Activated T-cell treated with anti-CD3 and anti-CD28 coated beads, Interleukin-2, amount 50 U/mL, for 72 hours (primary cell): ENCODE data around the gene IL17RE. TPM values are rescaled to one million over a fixed set of nuclear protein-coding genes. Genes with fewer than 3 reads are reported as not detected.

Source experiments
- ATAC-seq, 2 donors: fragments of 150-1000 bp; cut with Tn5 transposase; replicated peaks in 1 of 2; 2 replicates each; pipeline ENCODE4 v1.10.0; 2021; ENCODE audit warnings: moderate library complexity in 2 of 2, mild to moderate bottlenecking in 1 of 2
- DNase-seq, 2 donors: peaks; one replicate each; pipeline ENCODE4 v3.0.0; 2021 to 2022; ENCODE audit warnings: mixed read lengths in 1 of 2
- H3K27ac Mint-ChIP-seq: one replicate; pipeline ENCODE4 v1.8.0; 2022; ENCODE audit warnings: mild to moderate bottlenecking, moderate library complexity, mixed read lengths
- H3K27me3 Mint-ChIP-seq: one replicate; pipeline ENCODE4 v1.8.0; 2022; ENCODE audit warnings: low read depth, mixed read lengths
- H3K36me3 Mint-ChIP-seq, 2 donors: one replicate each; pipeline ENCODE4 v1.8.0; 2022; ENCODE audit warnings: mixed read lengths in 2 of 2, mild to moderate bottlenecking in 1 of 2; ENCODE audit not compliant: insufficient read depth in 2 of 2
- H3K4me1 Mint-ChIP-seq: one replicate; pipeline ENCODE4 v1.8.0; 2022; ENCODE audit warnings: low read depth, mixed read lengths
- H3K4me3 Mint-ChIP-seq, 2 donors: one replicate each; pipeline ENCODE4 v1.8.0; 2022; ENCODE audit warnings: mild to moderate bottlenecking in 2 of 2, mixed read lengths in 2 of 2, moderate library complexity in 2 of 2
- H3K9me3 Mint-ChIP-seq, 2 donors: one replicate each; pipeline ENCODE4 v1.8.0; 2022; ENCODE audit warnings: mixed read lengths in 2 of 2
- total RNA-seq, 2 donors: library from RNA; stranded (reverse); gene quantifications; one replicate each; pipeline ENCODE4 v1.2.3, GENCODE V29; 2022

IL17RE gene
- total RNA-seq, 2 donors from 2014 or later = 0.94 to 5.5 TPM

GRCh38 chr3:9949626-9950025 is 47.0 kb downstream of the IL17RE start:
- Mint-ChIP-seq H3K27ac (no peak overlapping the region), H3K4me3 (no peak overlapping the region), H3K4me1 (peaks cover 22% of the 10 kb centered on the region), H3K27me3 (no peaks in the 10 kb centered on the region), H3K36me3 (peaks cover 0 to 5% of the 10 kb centered on the region in 2 donors), H3K9me3 (no peaks in the 10 kb centered on the region)
- no peak for DNase-seq
- no peak for ATAC-seq

- peaks cover 0 to 4% of the 10 kb centered on the region in 2 donors for H3K36me3 Mint-ChIP-seq
- peaks cover 19% of the 10 kb centered on the region for H3K4me1 Mint-ChIP-seq
- H3K27ac Mint-ChIP-seq = peak overlapping the region; percentile 74
- ATAC-seq (peak; percentile 10 to 23), DNase-seq (peak; percentile 33 to 40)
- no peaks in the 10 kb centered on the region for H3K27me3 Mint-ChIP-seq
- H3K9me3 Mint-ChIP-seq = no peaks in the 10 kb centered on the region
- H3K4me3 Mint-ChIP-seq = peak overlapping the region; percentile 92 to 94
Observed at GRCh38 chr3:9951126-9951525, 48.5 kb downstream of the IL17RE start.

- Mint-ChIP-seq H3K4me1 (peaks cover 17% of the 10 kb centered on the region), H3K9me3 (no peaks in the 10 kb centered on the region), H3K27ac (peak overlapping the region; percentile 74), H3K27me3 (no peaks in the 10 kb centered on the region), H3K36me3 (peaks cover 0 to 3% of the 10 kb centered on the region in 2 donors), H3K4me3 (peak overlapping the region; percentile 92 to 94)
- no peak for DNase-seq
- peak; percentile 31 to 37 for ATAC-seq
Observed at GRCh38 chr3:9951598-9951961, 48.9 kb downstream of the IL17RE start.

- DNase-seq (peak; percentile 72 to 76), ATAC-seq (peak; percentile 86 to 87)
- Mint-ChIP-seq H3K4me1 (peaks cover 17% of the 10 kb centered on the region), H3K36me3 (peaks cover 0 to 3% of the 10 kb centered on the region in 2 donors), H3K9me3 (no peaks in the 10 kb centered on the region), H3K27ac (peak within 1 kb of the TSS; percentile 74), H3K27me3 (no peaks in the 10 kb centered on the region), H3K4me3 (peak within 1 kb of the TSS; percentile 92 to 94)
Observed at GRCh38 chr3:9951962-9952805, 49.5 kb downstream of the IL17RE start, which contains the start of gene PRRT3. TSS of gene PRRT3 (minus strand) at chr3:9952408. CDS start at chr3:9950115, 2,293 bp downstream.

- Mint-ChIP-seq H3K27ac (no peak overlapping the region), H3K4me3 (no peak overlapping the region), H3K27me3 (no peaks in the 10 kb centered on the region), H3K36me3 (peaks cover 0 to 3% of the 10 kb centered on the region in 2 donors), H3K4me1 (peaks cover 17% of the 10 kb centered on the region), H3K9me3 (no peaks in the 10 kb centered on the region)
- ATAC-seq = no peak
- no peak for DNase-seq
Observed at GRCh38 chr3:9955067-9955502, 52.4 kb downstream of the IL17RE start.

GRCh38 chr3:9955611-9956352 is 53.1 kb downstream of the IL17RE start:
- Mint-ChIP-seq H3K36me3 (peaks cover 0 to 3% of the 10 kb centered on the region in 2 donors), H3K9me3 (no peaks in the 10 kb centered on the region), H3K27ac (peak overlapping the region; percentile 20), H3K27me3 (no peaks in the 10 kb centered on the region), H3K4me1 (peaks cover 10% of the 10 kb centered on the region), H3K4me3 (no peak overlapping the region)
- DNase-seq = no peak
- ATAC-seq = no peak

- H3K27me3 Mint-ChIP-seq = no peaks in the 10 kb centered on the region
- ATAC-seq = no peak
- no peak overlapping the region for H3K27ac Mint-ChIP-seq
- no peak overlapping the region for H3K4me3 Mint-ChIP-seq
- no peaks in the 10 kb centered on the region for H3K4me1 Mint-ChIP-seq
- no peak for DNase-seq
- peaks cover 0 to 1% of the 10 kb centered on the region in 2 donors for H3K36me3 Mint-ChIP-seq
- no peaks in the 10 kb centered on the region for H3K9me3 Mint-ChIP-seq
Observed at GRCh38 chr3:9957214-9957613, 54.6 kb downstream of the IL17RE start.

GRCh38 chr3:9965200-9965875 is 62.7 kb downstream of the IL17RE start:
- DNase-seq (no peak), ATAC-seq (no peak)
- no peak overlapping the region for H3K27ac Mint-ChIP-seq
- no peaks in the 10 kb centered on the region for H3K27me3 Mint-ChIP-seq
- H3K4me1 Mint-ChIP-seq = no peaks in the 10 kb centered on the region
- H3K9me3 Mint-ChIP-seq = no peaks in the 10 kb centered on the region
- no peak overlapping the region for H3K4me3 Mint-ChIP-seq
- peaks cover 4 to 17% of the 10 kb centered on the region in 2 donors for H3K36me3 Mint-ChIP-seq

Other genes starting within 250 kb of the IL17RE start
- gene CPNE9, start 199.0 kb upstream of the IL17RE start, total RNA-seq = under 1 TPM; 0.46 to 0.77 TPM
- 10 to 100 TPM; 34.6 to 42.7 TPM for gene BRPF1, start 171.1 kb upstream of the IL17RE start, total RNA-seq
- 10 to 100 TPM; 31.0 to 33.4 TPM for gene OGG1, start 152.9 kb upstream of the IL17RE start, total RNA-seq
- 10 to 100 TPM; 38.6 to 47.4 TPM for gene CAMK1, start 132.9 kb upstream of the IL17RE start, total RNA-seq
- gene TADA3, start 110.4 kb upstream of the IL17RE start, total RNA-seq = 100 to 1,000 TPM; 105 to 112 TPM
- gene ARPC4, start 109.8 kb upstream of the IL17RE start, total RNA-seq = 100 to 1,000 TPM; 168 to 176 TPM
- 10 to 100 TPM; 63.6 to 75.5 TPM for gene TTLL3, start 92.6 kb upstream of the IL17RE start, total RNA-seq
- gene RPUSD3, start 58.8 kb upstream of the IL17RE start, total RNA-seq = 10 to 100 TPM; 40.1 to 53.7 TPM
- gene CIDEC, start 22.6 kb upstream of the IL17RE start, total RNA-seq = under 1 TPM in 1 of 2 donors, not detected in 1; 0.65 TPM
- 10 to 100 TPM; 34.6 to 39.4 TPM for gene JAGN1, start 12.2 kb upstream of the IL17RE start, total RNA-seq
- under 1 TPM; 0.41 to 0.93 TPM for gene IL17RC, start 14.2 kb downstream of the IL17RE start, total RNA-seq
- 10 to 100 TPM; 18.8 to 25.3 TPM for gene CRELD1, start 31.0 kb downstream of the IL17RE start, total RNA-seq
- gene PRRT3, start 49.6 kb downstream of the IL17RE start, total RNA-seq = 10 to 100 TPM in 1 of 2 donors, 1 to 10 TPM in 1; 7.9 to 14.5 TPM
- 10 to 100 TPM; 45.3 to 48.7 TPM for gene EMC3, start 84.0 kb downstream of the IL17RE start, total RNA-seq
- gene FANCD2, start 123.6 kb downstream of the IL17RE start, total RNA-seq = 10 to 100 TPM; 77.2 to 81.2 TPM
- gene FANCD2OS, start 205.4 kb downstream of the IL17RE start, total RNA-seq = not detected
- 10 to 100 TPM; 89.0 to 89.3 TPM for gene BRK1, start 212.8 kb downstream of the IL17RE start, total RNA-seq
- 10 to 100 TPM; 61.1 to 61.7 TPM for gene VHL, start 238.9 kb downstream of the IL17RE start, total RNA-seq